ENCODE results near the gene DIAPH2.

Gene DIAPH2

DNA sequence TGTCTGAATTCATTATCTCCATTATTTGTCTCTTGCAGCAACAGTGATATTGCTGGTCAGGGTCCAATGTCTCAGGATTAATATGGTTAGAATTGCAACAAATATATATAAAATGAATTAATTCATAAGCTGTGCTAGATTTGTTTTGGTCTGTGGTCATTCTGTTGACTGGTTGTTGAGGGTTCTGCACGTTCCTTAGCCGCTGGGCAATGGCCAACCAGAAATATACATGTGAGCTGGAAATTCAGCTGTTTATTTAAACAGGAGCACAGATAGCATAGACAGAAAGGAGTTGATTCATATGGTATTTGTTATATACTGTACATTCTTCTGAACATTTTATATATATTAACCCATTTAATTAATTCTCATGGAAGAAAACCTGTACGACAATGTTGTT lies 299.9 kb downstream of the DIAPH2 start:
- no peak for DNase-seq
- Histone ChIP-seq H3K9me3 (no peaks in the 10 kb centered on the region), H3K4me3 (ENCODE audit: low read depth, low read length) (no peak overlapping the region), H3K4me1 (no peaks in the 10 kb centered on the region), H3K27me3 (no peaks in the 10 kb centered on the region), H3K36me3 (no peaks in the 10 kb centered on the region)
- no peak for TF ChIP-seq CTCF (IDR thresholded peaks at IDR 0.05; ENCODE audit: low read depth, low read length)

GRCh38 chrX:96985046-96985445 lies 300.4 kb downstream of the DIAPH2 start:
- Histone ChIP-seq H3K27me3 (no peaks in the 10 kb centered on the region), H3K36me3 (no peaks in the 10 kb centered on the region), H3K4me1 (no peaks in the 10 kb centered on the region), H3K4me3 (ENCODE audit: low read depth, low read length) (no peak overlapping the region), H3K9me3 (no peaks in the 10 kb centered on the region)
- TF ChIP-seq CTCF (IDR thresholded peaks at IDR 0.05; ENCODE audit: low read depth, low read length), result no peak
- no peak for DNase-seq

DNA sequence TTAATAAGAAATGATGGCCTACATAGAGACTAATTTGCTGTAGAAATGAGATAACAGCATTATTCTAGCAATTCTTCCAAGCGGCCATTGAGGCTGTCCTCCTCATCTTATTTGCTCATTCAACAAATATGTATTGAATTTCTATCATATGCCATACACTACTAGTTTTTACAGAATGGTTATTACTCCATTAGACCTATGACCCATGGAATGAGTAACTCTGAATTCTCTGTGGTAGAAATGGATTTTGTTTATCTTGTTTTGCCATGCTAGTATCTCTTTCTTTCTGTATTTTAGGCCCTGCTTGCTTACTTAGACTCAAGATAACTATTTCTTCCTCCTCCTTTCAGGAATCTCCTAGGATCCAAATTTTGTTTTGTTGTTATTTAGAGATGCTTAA lies 302.6 kb downstream of the DIAPH2 start:
- no peak for TF ChIP-seq CTCF (IDR thresholded peaks at IDR 0.05; ENCODE audit: low read depth, low read length)
- Histone ChIP-seq H3K9me3 (no peaks in the 10 kb centered on the region), H3K4me3 (ENCODE audit: low read depth, low read length) (no peak overlapping the region), H3K4me1 (no peaks in the 10 kb centered on the region), H3K27me3 (no peaks in the 10 kb centered on the region), H3K36me3 (no peaks in the 10 kb centered on the region)
- DNase-seq, result no peak

DNA sequence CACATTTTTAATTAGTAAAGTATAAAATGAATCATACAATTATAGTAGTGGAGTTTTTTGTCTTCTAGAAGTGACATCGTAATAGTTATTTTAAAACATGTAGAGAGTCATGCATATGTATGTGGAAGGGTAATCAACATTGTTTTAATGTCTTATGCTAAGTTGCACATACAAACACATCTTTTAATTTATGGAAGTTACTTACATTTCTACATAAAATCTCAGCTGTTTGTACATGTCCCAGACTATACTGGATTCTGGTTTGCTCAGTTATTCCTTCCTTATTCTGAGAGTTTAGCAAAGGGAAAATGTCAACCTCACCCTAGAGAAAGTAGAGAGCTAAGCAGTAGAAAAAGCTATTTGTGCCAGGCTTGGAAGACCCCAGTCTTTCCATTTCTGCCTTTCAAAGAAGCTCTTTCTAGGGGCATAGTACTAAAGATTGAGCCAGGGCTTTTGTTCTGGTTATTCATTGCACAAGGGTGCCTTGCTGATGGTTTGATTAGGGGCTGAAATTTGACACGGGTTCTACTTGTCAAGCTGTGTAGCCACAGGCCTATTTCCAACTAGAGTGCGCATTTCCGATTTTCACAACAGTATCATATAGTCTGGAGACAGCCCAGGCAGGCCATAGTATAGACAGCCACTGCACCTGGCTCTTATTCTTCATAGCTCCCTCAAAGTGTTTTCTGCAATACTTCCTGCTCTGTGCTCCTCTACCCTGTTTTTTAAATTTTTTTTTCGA lies 305.4 kb downstream of the DIAPH2 start:
- no peaks in the 10 kb centered on the region for H3K27me3 ChIP-seq
- H3K36me3 ChIP-seq, result no peaks in the 10 kb centered on the region
- no peak for TF ChIP-seq CTCF (IDR thresholded peaks at IDR 0.05; ENCODE audit: low read depth, low read length)
- H3K9me3 ChIP-seq, result no peaks in the 10 kb centered on the region
- H3K4me1 ChIP-seq, result no peaks in the 10 kb centered on the region
- no peak overlapping the region for H3K4me3 ChIP-seq (ENCODE audit: low read depth, low read length)
- no peak for DNase-seq

GRCh38 chrX:96994093-96994492 lies 309.5 kb downstream of the DIAPH2 start:
- Histone ChIP-seq H3K36me3 (no peaks in the 10 kb centered on the region), H3K27me3 (no peaks in the 10 kb centered on the region), H3K4me3 (ENCODE audit: low read depth, low read length) (no peak overlapping the region), H3K9me3 (no peaks in the 10 kb centered on the region), H3K4me1 (no peaks in the 10 kb centered on the region)
- no peak for TF ChIP-seq CTCF (IDR thresholded peaks at IDR 0.05; ENCODE audit: low read depth, low read length)
- no peak for DNase-seq

DNA sequence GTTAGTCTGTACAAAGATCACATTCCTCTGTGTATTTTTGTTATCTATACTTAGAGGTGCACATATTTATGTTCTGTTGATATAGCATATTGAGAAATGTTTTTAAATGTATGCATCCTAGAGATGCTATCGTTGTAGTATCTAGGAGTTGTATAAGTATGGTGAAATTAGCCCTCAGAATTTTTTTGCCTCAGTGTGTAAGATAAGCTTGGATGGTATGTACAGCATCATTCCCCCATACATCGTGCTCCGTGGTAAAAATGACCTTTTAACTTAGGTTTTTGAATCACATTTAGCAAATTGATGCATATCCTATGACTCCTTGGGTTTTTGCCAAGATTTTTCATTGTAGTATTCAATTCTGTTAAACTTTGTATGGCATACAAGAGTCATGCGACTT lies 312.6 kb downstream of the DIAPH2 start:
- Histone ChIP-seq H3K27me3 (no peaks in the 10 kb centered on the region), H3K36me3 (no peaks in the 10 kb centered on the region)

More for the DNA sequence above, 312.6 kb downstream of the DIAPH2 start:
- Histone ChIP-seq H3K9me3 (no peaks in the 10 kb centered on the region), H3K4me1 (no peaks in the 10 kb centered on the region), H3K4me3 (ENCODE audit: low read depth, low read length) (no peak overlapping the region)
- TF ChIP-seq CTCF (IDR thresholded peaks at IDR 0.05; ENCODE audit: low read depth, low read length), result no peak
- no peak for DNase-seq
